Adrenal gland (tissue), 19 donors: ENCODE results near the gene CXorf51B. TPM values are rescaled to one million over a fixed set of nuclear protein-coding genes. Genes with fewer than 3 reads are reported as not detected.
"Not testable (repeated sequence)": the region's sequence is repeated elsewhere in the genome, so short reads cannot be mapped to it uniquely, and the experiment has no call there.

Source experiments
- DNase-seq, 7 donors: peaks; one replicate each; pipeline ENCODE4 v3.0.0-alpha.2; 2019 to 2020
- H3K27ac ChIP-seq, 5 donors: fragments of 200-600 bp; sonication (generic) in 4 of 5; 1 replicate in 3 of 5; 2 replicates in 2 of 5; pipeline versions ENCODE4 v1.5.1 to v1.8.0; 2016 to 2020; ENCODE audit warnings: mild to moderate bottlenecking in 1 of 5
- H3K27me3 ChIP-seq: fragments of 200-600 bp; 2 replicates; pipeline ENCODE4 v1.8.0; 2021
- H3K36me3 ChIP-seq, 2 donors: fragments of 200-600 bp; replicated peaks in 1 of 2; 1 replicate in 1 of 2; 2 replicates in 1 of 2; pipeline versions ENCODE4 v1.5.1 to v1.8.0; 2018 to 2022
- H3K4me1 ChIP-seq, 2 donors: fragments of 200-600 bp; replicated peaks in 1 of 2; 1 replicate in 1 of 2; 2 replicates in 1 of 2; pipeline versions ENCODE4 v1.5.1 to v1.8.0; 2018 to 2021
- H3K4me3 ChIP-seq, 4 donors: fragments of 200-600 bp; sonication (generic) in 3 of 4; one replicate each; pipeline ENCODE4 v1.5.1; 2016 to 2018
- H3K9me3 ChIP-seq, 3 donors: fragments of 200-600 bp; sonication (generic) in 1 of 3; replicated peaks in 1 of 3; 1 replicate in 2 of 3; 2 replicates in 1 of 3; pipeline versions ENCODE4 v1.5.1 to v1.8.0; 2016 to 2021
- POLR2A ChIP-seq, 2 donors: fragments of 450-650 bp; IDR thresholded peaks; one replicate each; pipeline ENCODE4 v1.6.1; 2017; ENCODE audit warnings: antibody characterized with exemption in 2 of 2, mild to moderate bottlenecking in 2 of 2, moderate library complexity in 1 of 2
- WGBS, 4 donors: extraction: QIAGEN DNeasy Blood & Tissue Kit in 2 of 4; methylation state at CpG; one replicate each; pipeline versions ENCODE4 v1.1.5 to v1.1.7; 2013 to 2017; 5-methylcytosine and 5-hydroxymethylcytosine counted together
- intact Hi-C, 2 donors: fragments of 100-400 bp; cut with DNase I; formaldehyde crosslinking; loops; one replicate each; pipeline versions ENCODE4 v1.14.1 to v1.15.0; 2022 to 2023
- long read RNA-seq, 10 donors: library from polyadenylated mRNA in 3 of 10; unstranded in 2 of 10; stranded (forward) in 1 of 10; transcript quantifications; one replicate each; pipeline ENCODE4 v2.0.0 and lab custom pipeline, GENCODE V29; 2021 to 2026
- polyA plus RNA-seq, 3 donors: library from polyadenylated mRNA; stranded (reverse); fragments of 200-250 nt in 2 of 3; fragments of 350-450 nt in 1 of 3; fragmentation: Illumina TruSeq in 1 of 3; extraction: RNeasy Lipid Tissue Mini Kit (QIAGEN cat#74804) in 1 of 3; gene quantifications; one replicate each; pipeline ENCODE4 v1.2.3, GENCODE V29; 2013 to 2014
- total RNA-seq, 9 donors: library from RNA; depleted of rRNA in 4 of 9; stranded (reverse); fragments of >200 nt in 4 of 9; fragments of 120-200 nt in 1 of 9; fragmentation: NEBNext Ultra II Directional in 1 of 9; extraction: Animal tissue kit (Norgen Biotek cat#: 25700) in 1 of 9; gene quantifications; one replicate each; pipeline versions ENCODE4 v1.1.0 to v1.2.4, GENCODE V29; 2013 to 2023
- TF ChIP-seq, protein P1 (sequence below), 6 experiments: fragments of 450-650 bp in 4 of 6; fragments of 200-600 bp in 2 of 6; sonication (generic) in 1 of 6; IDR thresholded peaks; 1 replicate in 5 of 6; 2 replicates in 1 of 6; pipeline versions ENCODE4 v1.5.1 to v1.8.0; 2016 to 2021; ENCODE audit warnings: antibody characterized with exemption in 6 of 6, mild to moderate bottlenecking in 2 of 6, moderate library complexity in 1 of 6
- donor health status: healthy with polysubstance abuse.
- donor health status: Bipolar disorder and iron deficiency.
- donor health status: DM: yes; HTN: yes; CAD: no.
- donor health status: DM: no; HTN: no; CAD: no.
- donor health status: DM: no; HTN: no; CAD: no.
- donor health status: DM: yes; HTN: yes; CAD: no.

The CXorf51B gene
- not detected for total RNA-seq
- not detected for polyA plus RNA-seq
- long read RNA-seq, donor 1, result 0 reads
- long read RNA-seq, donor 2, result 0 reads
- long read RNA-seq, donor 3, result 0 reads
- long read RNA-seq, donor 4, result 0 reads
- long read RNA-seq, donor 5, result 0 reads
- long read RNA-seq, donor 6, result 0 reads
- long read RNA-seq, donor 7, result 0 reads
- long read RNA-seq, donor 8, result 0 reads
- long read RNA-seq, donor 9, result 0 reads
- long read RNA-seq, donor 10, result 0 reads

DNA sequence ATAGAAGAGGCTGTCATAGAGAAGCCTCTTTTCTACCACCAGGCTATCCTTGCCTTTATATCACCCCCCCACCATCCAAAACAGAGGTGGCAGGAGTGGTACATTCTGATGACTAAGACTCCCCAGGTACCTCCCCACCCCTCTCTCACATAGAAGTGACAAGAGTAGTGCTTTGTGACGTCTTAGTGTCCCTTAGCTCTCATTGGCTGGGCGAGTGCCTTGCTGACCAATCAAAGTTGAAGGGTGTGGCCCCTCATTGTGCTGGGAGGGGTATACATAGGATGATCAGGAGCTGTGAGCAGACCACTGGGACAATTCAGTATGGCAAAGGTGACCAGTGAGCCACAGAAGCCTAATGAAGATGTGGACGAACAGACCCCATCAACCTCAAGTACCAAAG is at the start of gene CXorf51B:
Gene CXorf51B, plus strand, starts transcription at position 301 of the 400 bp plus-strand sequence. Its CDS starts 21 bp downstream, at position 322.
- intact Hi-C loops, H3K4me1 ChIP-seq, DNase-seq, H3K36me3 ChIP-seq, H3K27ac ChIP-seq, H3K27me3 ChIP-seq, H3K9me3 ChIP-seq, H3K4me3 ChIP-seq: not testable (repeated sequence)
- WGBS, 4 donors, result no CpG with 5 or more reads among the region's 3 CpGs

DNA sequence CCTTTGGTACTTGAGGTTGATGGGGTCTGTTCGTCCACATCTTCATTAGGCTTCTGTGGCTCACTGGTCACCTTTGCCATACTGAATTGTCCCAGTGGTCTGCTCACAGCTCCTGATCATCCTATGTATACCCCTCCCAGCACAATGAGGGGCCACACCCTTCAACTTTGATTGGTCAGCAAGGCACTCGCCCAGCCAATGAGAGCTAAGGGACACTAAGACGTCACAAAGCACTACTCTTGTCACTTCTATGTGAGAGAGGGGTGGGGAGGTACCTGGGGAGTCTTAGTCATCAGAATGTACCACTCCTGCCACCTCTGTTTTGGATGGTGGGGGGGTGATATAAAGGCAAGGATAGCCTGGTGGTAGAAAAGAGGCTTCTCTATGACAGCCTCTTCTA is 5.1 kb downstream of the CXorf51B start, which contains the start of gene CXorf51A:
Gene CXorf51A, minus strand, starts transcription at position 101 of the 400 bp plus-strand sequence. Its CDS starts 21 bp downstream, at position 80.
- H3K4me1 ChIP-seq, intact Hi-C loops, DNase-seq, H3K36me3 ChIP-seq, H3K27ac ChIP-seq, H3K9me3 ChIP-seq, H3K4me3 ChIP-seq, H3K27me3 ChIP-seq: not testable (repeated sequence)
- WGBS, 4 donors, result no CpG with 5 or more reads among the region's 3 CpGs

DNA sequence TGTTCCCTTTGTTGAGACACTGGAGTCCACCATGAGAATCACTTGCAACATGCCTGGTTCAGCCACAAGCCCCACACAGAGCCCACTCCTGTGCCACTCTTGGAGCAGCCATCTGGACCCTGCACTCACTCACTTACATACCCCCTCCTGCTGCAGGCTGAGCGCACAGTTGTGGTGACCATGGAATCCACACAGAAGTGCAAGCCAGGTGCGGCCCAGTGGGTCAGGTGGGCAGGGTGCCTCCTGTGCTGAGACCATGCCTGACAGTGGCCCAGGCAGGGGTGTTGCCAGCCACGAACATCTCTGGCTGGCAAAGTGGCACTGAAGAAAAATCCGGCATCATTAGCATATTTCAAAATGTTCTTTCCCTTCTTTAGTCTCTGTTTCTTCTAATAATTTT is 22.4 kb downstream of the CXorf51B start:
- TF ChIP-seq, protein P1, sequence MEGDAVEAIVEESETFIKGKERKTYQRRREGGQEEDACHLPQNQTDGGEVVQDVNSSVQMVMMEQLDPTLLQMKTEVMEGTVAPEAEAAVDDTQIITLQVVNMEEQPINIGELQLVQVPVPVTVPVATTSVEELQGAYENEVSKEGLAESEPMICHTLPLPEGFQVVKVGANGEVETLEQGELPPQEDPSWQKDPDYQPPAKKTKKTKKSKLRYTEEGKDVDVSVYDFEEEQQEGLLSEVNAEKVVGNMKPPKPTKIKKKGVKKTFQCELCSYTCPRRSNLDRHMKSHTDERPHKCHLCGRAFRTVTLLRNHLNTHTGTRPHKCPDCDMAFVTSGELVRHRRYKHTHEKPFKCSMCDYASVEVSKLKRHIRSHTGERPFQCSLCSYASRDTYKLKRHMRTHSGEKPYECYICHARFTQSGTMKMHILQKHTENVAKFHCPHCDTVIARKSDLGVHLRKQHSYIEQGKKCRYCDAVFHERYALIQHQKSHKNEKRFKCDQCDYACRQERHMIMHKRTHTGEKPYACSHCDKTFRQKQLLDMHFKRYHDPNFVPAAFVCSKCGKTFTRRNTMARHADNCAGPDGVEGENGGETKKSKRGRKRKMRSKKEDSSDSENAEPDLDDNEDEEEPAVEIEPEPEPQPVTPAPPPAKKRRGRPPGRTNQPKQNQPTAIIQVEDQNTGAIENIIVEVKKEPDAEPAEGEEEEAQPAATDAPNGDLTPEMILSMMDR (IDR thresholded peaks at IDR 0.05), result no peak
- no peak for TF ChIP-seq POLR2A (IDR thresholded peaks at IDR 0.05)

DNA sequence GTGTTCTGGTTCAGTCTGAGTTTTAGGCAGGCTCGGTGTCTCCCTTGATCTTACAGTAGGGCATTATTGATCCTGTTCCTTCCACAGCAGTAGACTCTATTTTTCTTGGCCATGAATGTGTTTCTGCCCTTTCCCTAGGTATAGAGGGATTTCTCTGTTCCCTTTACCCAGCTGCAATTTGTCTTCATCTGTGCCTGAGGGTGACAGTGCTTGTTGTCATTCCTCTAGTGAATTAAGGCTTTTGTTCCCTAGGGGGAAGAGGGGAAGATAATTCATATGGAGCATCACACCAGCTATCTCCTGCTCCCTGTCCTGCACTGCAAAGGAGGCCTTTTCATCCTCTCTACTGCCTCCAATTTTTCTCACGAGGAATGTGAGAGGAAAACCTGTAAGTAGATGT is 44.7 kb downstream of the CXorf51B start:
- no peak overlapping the region for H3K4me3 ChIP-seq
- H3K9me3 ChIP-seq, result no peaks in the 10 kb centered on the region
- 45 to 58% (median 52%) methylated on average over 2 of the region's 2 CpGs for WGBS, 4 donors
- DNase-seq, result no peak
- no peaks in the 10 kb centered on the region for H3K27me3 ChIP-seq
- H3K4me1 ChIP-seq, result no peaks in the 10 kb centered on the region
- TF ChIP-seq POLR2A (IDR thresholded peaks at IDR 0.05), result no peak
- TF ChIP-seq, protein P1 (IDR thresholded peaks at IDR 0.05), result no peak
- H3K36me3 ChIP-seq, result no peaks in the 10 kb centered on the region
- intact Hi-C loops, result no loop called here
- no peak overlapping the region for H3K27ac ChIP-seq

More for the DNA sequence above, 22.4 kb downstream of the CXorf51B start:
- Histone ChIP-seq H3K9me3 (no peaks in the 10 kb centered on the region), H3K27ac (no peak overlapping the region), H3K36me3 (no peaks in the 10 kb centered on the region), H3K4me3 (no peak overlapping the region), H3K4me1 (no peaks in the 10 kb centered on the region), H3K27me3 (no peaks in the 10 kb centered on the region)
- WGBS, 4 donors, result 78 to 92% (median 81%) methylated on average over 2 to 4 of the region's 4 CpGs
- no peak for DNase-seq
- intact Hi-C loops, result no loop called here

Other genes with a start within 250 kb of the CXorf51B start
- gene CXorf51A, start 5.0 kb downstream of the CXorf51B start, total RNA-seq, result not detected
- gene CXorf51A, start 5.0 kb downstream of the CXorf51B start, polyA plus RNA-seq, result not detected